Left renal cortex interstitium (tissue), 4 donors: ENCODE measurements around the gene GYPE. TPM values are rescaled to one million over a fixed set of nuclear protein-coding genes. Genes with fewer than 3 reads are reported as not detected.
"Not testable (repeated sequence)": the region's sequence is repeated elsewhere in the genome, so short reads cannot be mapped to it uniquely, and the experiment has no call there.

Experiments used
- DNase-seq, 4 donors: peaks; one replicate each; pipeline ENCODE4 v3.0.0-alpha.2; 2013; ENCODE audit warnings: low read depth in 4 of 4, low spot score in 2 of 4, missing footprints in 1 of 4
- polyA plus RNA-seq, 4 donors: library from polyadenylated mRNA; unstranded; fragments of 120-200 nt; gene quantifications; one replicate each; pipeline ENCODE4 v1.2.1, GENCODE V29; 2013; ENCODE audit not compliant: insufficient read length in 4 of 4

The GYPE gene
- polyA plus RNA-seq = 1 to 10 TPM; 1.6 to 4.0 (median 3.1) TPM

DNA sequence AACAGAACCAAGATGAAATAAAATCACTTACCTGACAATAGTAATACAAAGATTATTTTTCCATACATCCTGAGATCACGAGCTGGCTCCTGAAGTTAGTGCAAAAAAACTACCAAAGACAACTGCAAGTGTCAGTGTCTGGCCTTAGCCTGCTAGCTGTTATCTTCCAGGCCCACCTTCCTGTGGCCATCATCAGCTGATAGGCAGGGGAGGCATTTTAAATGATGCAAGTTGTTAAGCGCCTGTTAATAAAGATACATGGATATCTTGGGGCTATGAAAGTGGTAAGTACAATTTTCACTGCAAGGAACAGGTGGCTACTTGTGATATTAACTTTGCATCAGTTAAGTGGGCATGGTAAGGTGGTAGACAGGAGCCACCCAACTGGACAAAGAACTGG, at the start of gene GYPE:
GYPE (minus strand) TSS at position 120 of the 400 bp plus-strand sequence; CDS start at position 68, 52 bp downstream.
- not testable (repeated sequence) for DNase-seq

DNA sequence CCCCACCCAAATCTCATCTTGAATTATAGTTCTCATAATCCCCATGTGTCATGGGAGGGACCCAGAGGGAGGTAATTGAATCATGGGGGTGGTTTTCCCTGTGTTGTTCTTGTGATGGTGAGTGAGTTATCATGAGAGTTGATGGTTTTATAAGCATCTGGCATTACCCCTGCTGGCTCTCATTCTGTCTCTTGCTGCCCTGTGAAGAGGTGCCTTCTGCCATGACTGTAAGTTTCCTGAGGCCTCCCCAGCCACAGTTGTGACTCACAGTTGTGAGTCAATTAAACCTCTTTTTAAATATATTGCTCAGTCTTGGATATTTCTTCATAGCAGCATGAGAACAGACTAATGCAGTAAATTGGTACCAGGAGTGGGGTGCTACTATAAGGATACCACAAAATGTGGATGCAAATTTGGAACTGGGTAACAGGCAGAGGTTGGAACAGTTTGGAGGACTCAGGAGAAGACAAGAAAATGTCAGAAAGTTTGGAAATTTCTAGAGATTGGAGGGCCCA, 46.2 kb upstream of the GYPE start:
- DNase-seq = not testable (repeated sequence)

DNA sequence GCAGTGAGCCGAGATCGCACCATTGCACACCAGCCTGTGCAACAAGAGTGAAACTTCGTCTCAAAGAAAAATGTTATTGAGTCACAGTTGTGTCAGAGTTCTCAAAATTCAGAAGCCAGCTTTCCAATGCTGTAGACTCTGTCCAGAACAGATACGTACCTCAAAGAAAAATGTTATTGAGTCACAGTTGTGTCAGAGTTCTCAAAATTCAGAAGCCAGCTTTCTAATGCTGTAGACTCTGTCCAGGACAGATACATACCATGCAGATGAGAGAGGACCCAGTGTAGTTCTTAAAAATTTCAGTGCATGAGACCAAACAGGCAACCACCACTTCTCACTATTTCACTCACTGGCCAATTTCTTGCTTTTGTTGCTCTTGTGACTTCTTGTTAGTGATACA, 45.6 kb upstream of the GYPE start:
- DNase-seq = not testable (repeated sequence)

DNA sequence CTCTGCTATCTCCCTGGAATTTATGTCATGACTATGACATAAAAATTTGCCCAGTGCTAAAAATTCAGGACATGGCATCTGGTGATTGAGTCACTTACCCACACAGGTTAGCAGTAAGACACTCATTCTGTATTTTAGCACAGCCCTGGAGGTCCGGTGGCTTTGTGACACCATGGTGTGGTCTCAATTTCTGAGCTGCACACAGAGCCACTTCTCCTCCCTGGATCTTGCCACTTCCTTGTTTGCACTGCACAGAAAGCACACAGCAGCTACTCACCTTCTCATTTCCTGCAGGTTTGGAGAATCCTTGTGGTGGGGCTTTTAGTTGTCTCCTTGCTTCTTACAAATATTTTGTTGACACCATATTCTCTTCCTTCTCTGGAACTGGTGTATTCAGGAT, 44.8 kb upstream of the GYPE start:
- not testable (repeated sequence) for DNase-seq

DNA sequence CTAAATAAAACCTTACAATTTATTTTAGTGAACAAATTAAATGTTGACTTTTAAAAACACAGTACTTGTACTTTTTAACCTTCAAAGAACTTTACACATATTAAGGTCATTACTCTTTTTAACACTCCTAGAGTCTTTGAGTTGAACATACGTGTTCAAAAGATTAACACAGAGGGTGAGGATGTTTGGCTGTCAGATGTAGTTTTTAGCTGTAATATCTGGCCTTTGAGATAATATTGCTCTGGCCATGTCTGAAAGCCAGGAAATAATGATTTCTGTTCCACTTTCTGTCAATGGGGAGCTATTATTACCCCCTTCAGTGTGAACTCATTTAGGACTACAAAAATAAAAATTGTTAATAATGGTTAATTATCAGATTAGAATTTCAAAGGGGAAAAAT, 42.1 kb upstream of the GYPE start:
- not testable (repeated sequence) for DNase-seq

DNA sequence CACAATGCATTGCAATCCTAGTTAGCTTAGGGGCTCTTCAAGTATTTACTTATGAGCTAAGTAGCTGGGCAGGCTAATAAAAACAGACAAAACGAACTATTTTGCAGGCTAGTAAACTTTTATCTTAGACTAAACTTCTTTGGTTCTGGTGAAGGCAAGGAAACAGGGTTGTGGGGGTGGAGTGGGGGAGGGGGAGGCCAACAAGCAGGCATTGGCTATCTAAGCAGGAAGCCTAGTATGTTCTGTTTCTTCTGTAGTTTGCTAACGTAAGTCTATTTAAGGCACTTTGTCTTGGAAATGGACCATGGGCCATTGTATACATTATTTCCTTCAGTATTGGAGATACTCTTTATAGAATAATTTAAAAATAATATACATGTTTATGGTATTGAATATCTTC, 35.3 kb upstream of the GYPE start:
- DNase-seq = not testable (repeated sequence)

DNA sequence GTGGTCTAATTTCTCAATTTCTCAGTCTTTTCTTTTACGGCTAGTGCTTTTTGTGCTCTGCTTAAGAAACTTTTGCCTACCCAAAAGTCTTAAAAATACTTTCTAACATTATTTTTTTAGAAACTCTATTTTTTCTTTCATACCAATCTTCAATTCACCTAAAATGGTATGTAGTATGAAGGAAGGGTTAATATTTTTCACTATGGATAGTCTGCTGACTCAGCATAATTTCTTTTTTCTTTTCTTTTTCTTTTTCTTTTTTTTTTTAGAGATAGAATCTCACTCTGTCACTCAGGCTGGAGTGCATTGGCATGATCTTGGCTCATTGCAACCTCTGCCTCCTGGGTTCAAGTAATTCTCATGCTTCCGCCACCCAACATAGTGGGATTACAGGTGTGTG, 34.2 kb upstream of the GYPE start:
- DNase-seq = no peak

DNA sequence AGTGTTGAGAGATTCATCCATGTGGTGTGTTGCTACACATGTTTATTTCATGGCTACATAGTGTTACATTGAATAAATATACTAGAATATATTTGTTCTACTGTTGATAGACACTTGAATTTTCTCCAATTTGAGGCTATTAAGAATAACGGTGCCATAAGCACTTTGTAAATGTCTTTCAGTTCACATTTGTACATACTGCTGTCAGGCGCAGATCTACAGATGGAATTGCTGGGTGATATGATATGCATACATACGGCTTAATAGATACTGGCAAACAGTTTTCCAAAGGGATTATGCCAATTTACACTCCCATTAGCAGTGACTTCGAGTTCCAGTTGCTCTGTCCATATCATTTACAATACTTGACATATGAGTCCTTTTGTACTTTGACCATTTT, 33.5 kb upstream of the GYPE start:
- DNase-seq = not testable (repeated sequence)

DNA sequence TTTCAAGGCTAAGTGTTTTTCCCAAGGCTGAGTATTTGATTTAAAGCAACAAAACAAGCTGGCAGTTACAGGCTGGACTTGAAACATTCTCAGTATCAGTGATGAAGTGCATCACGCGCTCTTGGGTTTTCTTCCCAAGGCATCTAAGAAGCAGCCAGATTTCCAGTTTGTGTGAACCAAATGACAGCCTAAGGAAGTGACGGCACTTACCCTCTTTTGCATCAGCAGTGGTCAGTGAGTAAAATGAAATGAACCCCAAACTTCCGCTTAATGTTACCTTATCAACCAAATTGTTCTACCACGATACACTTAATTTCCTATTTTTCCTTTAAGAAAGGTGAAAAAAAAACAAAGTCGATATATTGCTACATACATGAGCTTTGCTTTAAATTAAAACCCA, 15.8 kb upstream of the GYPE start:
- no peak for DNase-seq

DNA sequence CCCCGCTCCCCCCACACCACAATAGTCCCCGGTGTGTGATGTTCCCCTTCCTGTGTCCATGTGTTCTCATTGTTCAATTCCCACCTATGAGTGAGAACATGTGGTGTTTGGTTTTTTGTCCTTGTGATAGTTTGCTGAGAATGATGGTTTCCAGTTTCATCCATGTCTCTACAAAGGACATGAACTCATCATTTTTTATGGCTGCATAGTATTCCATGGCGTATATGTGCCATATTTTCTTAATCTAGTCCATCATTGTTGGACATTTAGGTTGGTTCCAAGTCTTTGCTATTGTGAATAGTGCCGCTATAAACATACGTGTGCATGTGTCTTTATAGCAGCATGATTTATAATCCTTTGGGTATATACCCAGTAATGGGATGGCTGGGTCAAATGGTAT, 11.1 kb upstream of the GYPE start:
- not testable (repeated sequence) for DNase-seq

DNA sequence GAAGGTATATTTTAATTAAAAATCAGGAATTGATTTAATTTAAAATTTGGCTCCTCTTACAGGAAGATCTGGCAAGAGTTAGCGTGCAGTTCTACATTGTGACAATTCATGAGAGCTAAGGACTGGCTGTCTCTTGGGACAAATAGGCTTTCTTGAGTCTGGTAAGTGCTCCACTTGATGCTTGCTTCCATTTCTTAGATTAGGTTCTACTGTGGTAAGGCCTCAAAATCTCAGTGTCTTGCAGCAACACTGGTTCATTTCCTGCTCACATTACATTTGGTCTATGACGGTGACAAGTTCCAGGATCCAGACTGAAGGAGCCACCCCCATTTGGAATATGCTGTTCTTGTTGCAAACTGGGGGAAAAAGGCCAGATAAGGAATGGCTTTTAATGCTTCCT, 7.1 kb upstream of the GYPE start:
- not testable (repeated sequence) for DNase-seq

DNA sequence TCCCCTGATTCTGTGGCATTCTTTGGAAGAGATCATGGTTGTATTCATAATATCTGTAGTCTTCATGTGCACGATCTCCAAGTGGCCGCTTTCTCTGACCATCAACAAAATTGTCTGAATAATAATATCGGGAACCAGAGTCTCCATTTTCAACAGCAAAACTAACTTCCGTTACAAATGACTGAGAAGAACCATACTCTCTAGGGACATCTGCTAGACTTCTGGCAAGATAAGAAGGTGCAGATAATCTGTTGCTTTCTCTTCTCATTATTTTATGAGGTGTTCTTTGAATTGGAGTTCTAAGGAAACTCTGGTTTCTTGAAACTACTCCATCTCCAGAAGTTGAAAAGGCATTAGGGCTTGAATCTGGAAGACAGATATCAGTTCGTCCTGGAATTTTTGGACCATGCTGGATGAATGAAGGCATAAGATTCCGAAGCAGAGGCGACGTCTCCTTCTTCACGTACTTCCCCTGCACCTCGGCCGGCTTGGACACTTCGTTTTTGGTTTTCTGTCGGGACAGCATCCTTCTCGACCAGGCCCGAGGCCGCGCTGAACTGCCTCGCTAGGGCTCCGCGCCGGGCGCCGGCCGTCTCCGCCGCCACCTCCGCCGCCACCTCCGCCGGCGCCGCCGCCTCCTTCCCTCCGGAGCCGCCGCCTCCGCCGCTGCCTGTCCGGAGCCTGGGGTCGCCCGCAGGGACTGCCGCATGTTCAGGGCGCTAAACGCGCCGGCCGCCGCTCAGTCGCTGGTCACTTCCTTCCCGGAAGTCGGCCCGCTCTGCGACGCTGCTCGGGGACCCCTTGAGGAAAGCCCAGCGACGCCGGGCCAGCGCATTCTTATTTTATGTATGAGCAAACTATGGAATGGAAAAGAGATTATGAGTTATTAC, 6.4 kb upstream of the GYPE start:
- not testable (repeated sequence) for DNase-seq

DNA sequence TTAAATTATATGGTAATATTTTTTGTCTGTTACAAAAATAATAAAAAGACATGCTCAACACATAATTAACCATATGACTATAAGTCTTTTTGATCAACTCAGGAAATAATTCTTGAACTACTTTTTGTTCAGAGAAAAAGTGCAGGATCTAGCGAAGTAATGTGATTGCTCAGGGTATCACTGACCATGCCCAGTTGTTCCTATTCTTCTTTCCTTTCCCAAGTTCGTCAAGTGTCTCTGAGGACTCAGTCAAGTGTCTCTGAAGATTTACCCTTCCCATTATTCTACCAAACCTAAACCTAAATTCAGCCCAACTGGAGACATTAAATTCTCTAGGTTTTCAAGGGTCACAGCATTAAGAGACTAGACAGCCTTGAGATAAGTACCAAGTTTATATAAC, 5.5 kb upstream of the GYPE start:
- DNase-seq = not testable (repeated sequence)

DNA sequence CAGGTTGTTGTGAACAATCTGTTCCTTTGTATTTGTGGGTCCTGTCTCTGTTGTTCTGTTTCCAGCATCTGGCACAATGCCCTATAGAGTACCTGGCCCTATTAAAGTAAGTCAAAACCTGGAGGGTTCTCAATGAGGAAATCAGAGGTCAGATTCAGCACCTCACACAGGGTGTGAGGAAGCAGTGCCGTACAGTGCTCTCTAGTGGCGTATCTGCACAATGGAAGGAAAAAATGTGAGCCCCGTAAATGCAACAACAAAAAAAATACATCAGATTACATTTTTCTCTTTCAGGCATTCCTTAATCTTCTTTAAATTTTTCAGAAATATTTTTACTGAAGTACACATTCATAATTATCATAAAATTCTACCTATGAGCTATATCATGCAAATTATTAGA, 2.5 kb upstream of the GYPE start:
- not testable (repeated sequence) for DNase-seq

DNA sequence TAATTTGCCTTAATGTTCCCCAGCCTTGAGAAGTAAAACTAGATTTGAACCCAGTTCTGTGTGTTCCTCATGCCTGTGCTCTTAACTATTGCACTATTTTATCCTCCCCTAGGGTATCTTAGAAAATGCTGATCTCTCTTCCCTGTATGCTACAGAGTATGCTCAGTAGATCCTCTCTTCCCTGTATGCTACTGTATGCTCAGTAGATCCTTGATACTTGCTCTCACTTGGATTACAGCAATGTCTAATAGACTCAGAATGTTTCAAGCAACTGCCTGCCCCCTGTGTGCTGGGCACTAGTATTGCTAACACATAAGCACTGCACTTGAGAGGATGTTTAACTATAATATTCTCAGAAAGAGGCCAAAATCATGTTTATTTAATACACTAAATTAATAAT, 928 bp downstream of the GYPE start:
- DNase-seq = not testable (repeated sequence)

DNA sequence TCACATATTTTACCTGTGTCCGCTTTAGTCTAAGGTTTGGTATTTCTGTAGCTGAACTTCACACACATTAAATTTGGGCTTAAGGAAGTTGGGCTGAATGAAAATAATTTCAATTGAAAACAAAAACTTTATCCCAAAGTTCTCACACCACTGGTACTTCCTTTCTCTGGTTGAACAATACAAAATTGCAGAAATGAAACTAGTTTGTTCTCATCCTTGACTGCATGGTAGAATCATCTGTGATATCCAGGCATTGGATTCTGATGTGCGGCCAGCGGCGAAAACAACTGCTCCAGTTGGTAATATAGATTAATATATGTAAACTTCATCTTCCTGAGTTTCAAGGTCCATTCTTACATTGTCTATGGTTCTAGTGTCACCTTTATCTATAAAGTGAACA, 15.0 kb downstream of the GYPE start:
- not testable (repeated sequence) for DNase-seq

DNA sequence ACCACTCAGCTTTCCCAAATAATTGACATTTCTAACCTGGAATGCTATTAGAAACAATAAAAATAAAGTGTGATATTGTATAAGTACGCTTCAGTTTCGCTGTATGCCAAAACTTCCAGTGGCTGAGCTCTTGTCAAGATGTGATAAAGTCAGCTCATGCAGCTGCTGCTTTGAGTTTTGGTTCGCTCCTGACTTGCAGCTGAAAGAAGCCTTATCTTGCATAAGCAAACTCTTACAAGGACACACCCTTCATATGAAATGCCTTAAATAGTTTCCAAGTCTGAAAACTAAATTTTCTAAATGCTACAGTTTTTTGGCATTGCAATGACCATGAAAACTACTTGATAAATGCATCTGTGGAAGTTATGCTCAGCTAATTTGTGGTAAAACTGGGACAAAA, 17.2 kb downstream of the GYPE start:
- not testable (repeated sequence) for DNase-seq

DNA sequence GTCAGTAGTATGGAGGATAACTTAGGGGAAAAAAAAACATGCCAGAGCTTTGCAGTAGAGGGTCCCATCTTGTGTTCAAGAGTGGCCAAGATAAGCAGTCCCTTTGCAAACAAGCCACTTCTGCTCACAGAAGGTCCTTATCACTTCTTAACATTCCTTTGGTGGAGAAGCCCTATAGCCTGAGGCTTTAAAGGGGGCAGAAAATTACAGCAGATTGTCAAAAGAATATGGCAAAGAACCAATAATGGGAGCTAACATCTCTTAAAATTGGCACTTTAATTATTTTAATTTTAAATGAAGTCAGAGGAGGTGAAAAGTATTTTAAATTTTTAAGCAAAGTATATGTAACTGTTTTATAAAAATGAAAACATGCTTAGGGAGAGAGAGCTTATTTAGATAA, 20.4 kb downstream of the GYPE start:
- DNase-seq = not testable (repeated sequence)

DNA sequence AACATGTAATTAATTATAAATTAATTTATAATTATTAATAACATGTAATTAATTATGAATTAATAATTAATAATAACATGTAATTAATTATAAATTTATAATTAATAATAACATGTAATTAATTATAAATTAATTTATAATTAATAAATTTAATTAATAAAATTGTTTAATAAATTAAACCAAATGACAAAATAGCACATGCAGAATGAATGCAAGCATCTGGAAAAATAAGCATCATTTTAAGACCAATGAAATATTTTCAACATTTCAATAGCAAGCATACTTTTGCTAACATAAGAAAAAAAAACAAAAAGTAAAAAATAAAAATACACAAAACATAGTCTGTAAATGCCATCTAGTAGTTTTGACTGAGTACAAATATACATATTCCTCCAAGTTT, 21.8 kb downstream of the GYPE start:
- DNase-seq = no peak

DNA sequence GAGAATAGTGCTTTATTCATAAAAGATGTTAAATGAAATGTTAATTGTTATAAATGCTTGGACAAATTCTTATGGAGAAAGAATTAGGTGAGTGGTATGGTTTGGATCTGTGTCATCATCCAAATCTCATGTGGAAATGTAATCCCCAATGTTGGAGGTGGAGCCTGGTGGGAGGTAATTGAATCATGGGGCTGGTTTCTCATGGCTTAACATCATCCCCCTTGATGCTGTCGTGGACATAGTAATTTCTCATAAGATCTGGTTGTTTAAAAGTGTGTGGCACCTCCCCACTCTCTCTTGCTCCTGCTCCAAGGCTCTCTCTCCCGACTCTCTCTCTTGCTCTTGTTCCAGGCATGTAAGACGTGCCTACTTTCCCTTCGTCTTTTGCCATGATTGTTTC, 22.5 kb downstream of the GYPE start:
- DNase-seq = no peak

DNA sequence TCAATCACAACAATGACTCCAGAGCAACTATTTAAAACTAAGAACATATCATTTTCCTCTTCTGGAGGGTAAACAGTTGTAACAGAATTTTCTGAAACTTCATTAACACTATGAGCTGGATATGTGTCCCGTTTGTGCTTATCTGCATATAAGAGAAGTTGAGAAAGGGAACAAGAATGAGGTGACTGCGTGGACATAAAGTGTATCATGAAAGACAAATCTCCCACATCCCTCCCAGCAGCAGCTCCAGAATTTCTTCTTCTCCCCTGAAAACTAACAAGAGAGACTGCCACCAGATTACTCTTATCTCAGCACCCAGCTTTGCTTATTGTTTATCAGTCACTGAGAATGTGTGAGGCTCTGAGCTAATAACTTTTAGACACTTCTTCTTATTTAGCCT, 25.8 kb downstream of the GYPE start:
- DNase-seq = not testable (repeated sequence)

DNA sequence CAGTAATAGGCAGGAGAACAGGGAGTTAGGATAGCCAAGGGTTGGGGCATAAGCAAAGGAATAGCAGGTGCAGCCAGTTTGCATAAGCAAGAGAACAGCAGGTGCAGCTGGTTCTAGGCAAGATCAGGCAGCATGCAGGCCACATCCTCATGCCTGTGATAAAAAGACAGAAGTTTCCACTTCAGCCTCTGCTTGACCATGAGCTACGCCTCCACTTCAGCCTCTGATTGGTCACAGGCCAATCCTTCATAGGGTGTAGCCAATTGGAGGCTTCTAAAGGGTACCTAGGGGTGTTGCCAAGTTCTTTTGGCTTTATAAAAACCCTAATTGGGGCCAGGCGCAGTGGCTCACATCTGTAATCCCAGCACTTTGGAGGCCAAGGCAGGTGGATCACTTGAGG, 30.0 kb downstream of the GYPE start:
- DNase-seq = not testable (repeated sequence)
